HG03432 (cell line): ENCODE data around the gene ZRSR2.

Experiments used
- ATAC-seq: cut with Tn5 transposase; IDR thresholded peaks from one replicate; pipeline ENCODE4 v1.9.1; 2021; ENCODE audit warnings: mild to moderate bottlenecking, moderate library complexity; ENCODE audit not compliant: unreplicated experiment

The ZRSR2 gene

DNA sequence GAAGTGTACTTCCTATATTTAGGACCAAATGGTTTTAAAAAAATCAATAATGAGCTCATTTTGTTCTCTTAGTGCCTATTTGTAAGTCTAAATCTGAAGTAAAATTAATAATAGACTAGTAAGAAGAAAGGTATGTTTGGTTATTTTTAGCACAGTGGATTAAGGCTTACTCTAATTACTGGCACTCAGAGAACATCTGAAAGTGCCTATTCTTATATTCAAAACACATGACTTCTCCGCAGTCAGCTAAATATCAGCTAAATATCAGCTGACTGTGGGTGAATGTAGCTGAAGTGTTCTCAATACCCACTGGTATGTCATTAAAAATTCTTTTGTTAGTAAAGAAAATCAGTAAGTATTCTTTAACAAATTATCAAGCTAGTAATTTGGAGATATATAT lies 58.3 kb downstream of the ZRSR2 start:
- no peak for ATAC-seq

DNA sequence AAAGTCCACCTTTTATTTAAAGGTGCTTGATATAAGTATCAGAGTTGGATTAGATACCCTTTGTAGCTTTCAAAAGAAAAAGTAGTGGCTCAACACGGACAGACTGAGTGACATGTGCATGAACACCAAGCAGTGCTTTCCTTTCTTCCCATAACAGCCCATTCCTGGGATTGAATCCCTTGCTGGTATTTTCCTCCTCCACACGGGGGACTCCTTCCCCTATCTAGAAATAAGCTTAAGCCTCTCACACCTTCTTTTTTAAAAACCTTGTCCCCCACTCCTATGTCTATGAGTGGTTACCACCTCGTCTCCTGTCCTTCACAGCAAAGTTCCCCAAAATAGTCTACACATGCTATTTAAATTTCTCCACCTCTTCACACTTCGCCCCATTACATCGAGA lies 59.3 kb downstream of the ZRSR2 start:
- no peak for ATAC-seq

DNA sequence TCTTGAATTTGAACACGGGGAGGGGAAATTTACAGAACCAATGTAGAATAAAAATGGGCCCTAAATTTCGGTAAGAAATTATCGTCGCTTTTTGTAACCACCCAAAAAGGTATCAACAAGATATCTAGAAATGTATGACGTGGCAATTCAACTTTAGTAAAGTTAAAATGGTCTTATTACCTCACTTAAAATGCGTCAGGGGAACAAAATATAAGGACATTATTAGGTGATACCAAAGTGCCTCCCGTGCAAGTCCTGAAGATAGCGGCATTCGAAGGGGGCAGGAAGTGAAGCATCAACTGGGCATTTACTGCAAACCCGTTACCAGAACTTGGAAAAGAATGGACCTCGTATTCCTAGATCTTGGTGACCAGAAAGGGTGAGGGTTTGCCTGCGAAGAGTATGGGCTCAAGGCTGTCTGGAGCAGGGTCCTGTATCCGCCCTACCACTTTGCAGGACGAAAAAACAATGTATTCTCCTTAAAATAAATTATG lies 63.3 kb downstream of the ZRSR2 start:
- no peak for ATAC-seq

DNA sequence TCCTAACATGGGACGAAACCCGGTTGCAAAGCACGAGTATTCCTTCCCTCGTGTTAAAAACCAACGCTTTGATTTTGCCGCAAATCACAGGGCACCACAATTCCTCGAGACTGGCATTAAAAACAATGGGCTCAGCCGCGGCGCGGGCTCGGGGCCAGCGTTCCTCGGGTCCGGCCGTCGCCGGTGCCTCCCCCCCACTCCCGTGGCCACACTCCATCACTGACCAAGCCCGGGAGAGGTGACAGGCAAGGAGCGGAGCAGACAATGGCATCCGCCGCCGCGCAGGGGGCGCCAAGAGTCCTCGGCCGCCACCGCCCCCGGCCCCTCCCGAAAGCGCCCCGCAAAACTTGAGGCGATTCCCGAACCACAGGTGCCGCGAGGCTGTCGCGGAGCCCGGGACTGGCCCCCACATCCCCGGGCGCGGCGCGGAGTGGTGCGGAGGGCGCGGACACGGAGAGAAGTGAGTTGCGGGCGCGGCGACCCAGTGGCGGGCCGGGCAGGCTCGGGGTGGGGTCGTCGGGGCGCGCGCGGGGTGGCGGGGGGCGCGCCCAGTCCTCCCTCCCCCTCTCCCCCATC lies 63.9 kb downstream of the ZRSR2 start:
- ATAC-seq: peak; percentile 45

DNA sequence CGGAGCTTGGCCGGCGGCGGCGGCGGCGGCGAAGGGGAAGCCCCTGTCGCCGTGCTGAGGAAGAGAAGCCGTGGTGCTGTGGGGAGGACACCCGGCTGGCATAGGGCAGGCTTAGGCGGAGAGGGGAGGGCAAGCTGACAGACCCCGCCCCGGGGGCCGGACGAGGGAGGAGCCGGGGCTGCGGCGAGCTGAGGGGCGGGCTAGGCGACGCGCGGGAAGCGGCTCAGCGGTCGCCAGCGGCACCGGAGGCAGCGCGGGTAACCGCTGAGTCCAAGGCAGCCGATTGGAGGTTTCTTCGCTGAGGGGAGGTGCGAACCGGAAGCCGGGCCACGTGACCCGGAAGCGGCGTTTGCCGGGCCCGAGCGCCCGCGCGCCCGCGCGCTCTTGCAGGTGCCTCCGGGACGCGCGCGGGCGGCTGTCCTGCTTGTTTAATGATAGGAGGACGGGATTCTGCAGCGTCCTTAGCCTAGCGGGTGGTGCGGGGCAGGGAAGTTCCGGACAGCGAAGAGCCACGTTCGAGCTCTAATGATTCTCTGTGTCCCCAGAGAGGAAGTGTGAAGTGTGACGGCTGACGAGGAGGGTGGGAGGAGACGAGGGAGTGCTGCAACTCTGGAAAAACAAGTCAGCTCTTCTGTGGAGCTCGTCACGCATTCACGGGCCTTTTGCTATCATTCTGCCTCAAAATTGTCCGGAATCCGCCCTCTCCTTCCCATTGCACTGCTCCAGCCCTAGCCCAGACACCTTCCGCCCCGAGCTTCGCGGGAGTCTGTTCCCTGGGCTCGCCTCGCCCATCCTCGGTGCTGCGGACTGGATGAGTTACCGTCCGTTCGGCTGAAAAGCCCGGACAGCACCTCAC lies 64.7 kb downstream of the ZRSR2 start, which contains the start of gene AP1S2:
Gene AP1S2, minus strand, starts transcription at position 102 of the 856 bp plus-strand sequence. CDS start 2,289 bp downstream, outside the sequence.
- ATAC-seq: peak; percentile 94

DNA sequence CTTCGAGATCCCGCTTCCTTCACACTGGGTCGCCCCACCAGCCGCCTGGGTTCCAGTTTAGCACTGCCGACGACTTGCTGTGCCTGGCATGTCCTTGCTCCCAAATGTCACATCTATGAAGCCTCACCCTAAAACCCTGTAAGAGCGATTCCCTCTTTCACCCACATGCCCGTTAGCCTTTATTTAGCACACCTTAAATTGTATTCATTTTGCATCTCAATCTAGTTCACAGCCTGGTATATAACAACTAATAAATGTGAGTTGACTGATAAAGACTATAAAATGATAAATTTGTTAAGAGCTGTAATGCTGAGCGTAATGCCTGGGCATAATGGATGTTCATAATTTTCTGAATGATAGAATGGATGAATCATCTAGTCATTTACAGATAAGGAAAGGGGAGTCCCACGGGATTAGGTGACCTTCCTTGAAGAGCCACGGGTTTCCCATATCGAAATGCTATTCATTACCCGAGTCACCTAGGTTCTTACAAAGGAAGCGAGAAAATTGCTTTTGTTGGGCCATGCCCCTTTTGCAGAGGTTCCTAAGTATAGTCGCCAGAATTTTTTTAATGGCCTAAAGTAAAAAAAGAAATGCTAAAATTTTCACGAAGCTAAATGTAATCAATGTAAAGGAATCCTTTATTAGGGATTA lies 65.4 kb downstream of the ZRSR2 start:
- no peak for ATAC-seq

DNA sequence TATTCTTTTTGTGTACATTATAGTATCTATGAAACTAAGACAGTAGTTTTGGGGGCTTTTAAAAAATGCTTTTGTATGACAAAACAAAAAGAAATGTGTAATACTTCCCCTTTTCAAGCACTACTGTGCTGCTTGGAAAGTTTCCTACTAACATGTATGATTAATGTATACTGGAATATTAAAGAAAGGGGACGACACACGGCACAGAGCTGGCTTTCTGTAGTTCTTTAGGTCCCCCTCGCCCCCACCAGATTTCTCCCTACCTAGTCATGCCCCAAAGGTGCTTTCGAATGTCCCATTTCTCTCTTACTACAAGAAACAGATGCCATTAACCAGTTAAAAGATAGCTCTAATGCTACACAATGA lies 65.9 kb downstream of the ZRSR2 start:
- ATAC-seq: no peak

DNA sequence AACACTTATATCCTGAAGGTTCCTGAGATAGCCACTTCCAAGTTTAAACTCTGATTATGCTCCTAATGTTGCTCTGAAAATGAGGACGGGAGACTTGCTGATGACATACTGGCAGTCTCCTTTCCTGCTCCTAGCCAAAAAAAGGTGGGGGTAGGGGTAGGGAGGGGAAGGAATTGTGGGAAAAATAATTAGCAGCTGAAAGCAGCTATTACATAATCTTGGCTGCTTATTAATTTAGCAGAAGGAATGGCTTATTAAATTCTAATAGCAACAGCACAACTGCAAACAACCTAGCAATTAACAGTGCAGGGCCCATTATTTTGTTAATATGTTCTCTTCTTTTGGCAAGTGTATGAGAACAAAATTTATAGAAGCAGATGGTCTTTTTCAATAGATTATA lies 66.4 kb downstream of the ZRSR2 start:
- ATAC-seq: no peak

DNA sequence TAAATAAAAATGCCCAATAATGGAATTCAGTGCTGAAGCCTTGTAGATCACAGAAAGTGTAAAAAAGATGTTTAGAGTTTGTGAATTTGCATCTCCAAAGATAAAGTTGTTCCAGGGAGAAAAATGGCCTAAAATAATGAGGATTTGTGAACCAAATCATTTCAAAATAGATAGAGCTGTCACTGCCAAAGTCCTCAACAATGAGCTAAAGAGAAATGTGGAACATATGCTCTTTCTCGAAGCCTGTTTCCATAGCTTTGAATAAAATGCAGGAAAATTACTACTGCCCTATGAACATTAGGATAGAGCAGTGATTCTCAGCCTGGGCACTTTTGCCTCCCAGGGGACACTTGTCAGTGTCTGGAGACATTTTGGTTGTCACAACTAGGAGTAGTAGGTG lies 67.8 kb downstream of the ZRSR2 start:
- ATAC-seq: no peak

DNA sequence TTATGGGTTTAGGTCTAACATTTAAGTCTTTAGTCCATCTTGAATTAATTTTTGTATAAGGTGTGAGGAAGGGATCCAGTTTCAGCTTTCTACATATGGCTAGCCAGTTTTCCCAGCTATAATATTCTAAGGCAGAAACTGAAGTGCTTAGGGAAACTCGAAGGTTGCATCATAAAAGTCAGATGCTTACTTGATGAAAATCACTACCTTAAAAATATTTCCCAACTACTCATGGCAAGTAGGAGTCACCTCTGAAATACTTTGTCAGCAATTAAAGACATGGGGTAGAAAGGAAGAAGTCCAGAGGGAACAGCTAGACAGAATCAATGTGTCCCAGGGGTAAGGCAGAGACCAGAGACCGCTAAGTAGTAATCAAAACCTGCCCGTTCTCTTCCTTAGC lies 70.6 kb downstream of the ZRSR2 start:
- ATAC-seq: no peak

DNA sequence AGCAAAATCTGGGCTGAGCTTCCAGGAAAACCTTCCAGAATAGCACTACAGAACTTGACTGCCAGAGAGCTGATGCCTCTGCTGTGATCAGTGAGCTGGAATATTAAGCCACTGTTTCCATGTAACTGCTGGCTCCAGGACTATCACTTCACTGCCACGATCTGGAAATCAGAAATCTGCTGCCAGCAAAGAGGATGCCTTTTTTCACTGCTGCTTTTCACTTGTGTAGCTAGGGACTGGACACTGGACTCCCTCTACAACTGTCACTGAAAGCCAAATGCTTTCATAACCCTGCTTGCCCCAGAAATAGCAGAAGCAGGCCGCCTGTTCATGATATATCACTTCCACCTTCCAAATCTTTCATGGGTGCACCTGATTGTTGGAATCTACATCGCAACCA lies 73.7 kb downstream of the ZRSR2 start:
- ATAC-seq: no peak

DNA sequence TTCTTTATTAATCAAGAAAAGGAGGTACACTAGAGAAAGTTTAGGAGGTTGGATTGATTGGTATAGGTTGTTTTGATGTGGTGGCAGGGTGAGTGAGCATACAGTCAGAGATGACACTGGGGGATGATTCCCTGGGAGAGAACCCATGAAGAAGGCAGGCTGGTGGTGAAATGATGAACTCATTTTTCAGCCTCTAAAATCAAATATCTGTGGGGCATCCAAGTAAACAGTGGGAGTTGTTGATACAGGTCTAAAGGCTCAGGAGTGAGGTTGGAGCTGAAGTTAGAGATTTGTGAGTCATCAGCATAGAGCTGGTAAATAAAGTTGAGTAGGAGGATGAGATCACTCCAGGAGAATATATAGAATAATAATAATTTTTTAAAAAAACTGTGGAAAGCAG lies 74.3 kb downstream of the ZRSR2 start:
- ATAC-seq: no peak

DNA sequence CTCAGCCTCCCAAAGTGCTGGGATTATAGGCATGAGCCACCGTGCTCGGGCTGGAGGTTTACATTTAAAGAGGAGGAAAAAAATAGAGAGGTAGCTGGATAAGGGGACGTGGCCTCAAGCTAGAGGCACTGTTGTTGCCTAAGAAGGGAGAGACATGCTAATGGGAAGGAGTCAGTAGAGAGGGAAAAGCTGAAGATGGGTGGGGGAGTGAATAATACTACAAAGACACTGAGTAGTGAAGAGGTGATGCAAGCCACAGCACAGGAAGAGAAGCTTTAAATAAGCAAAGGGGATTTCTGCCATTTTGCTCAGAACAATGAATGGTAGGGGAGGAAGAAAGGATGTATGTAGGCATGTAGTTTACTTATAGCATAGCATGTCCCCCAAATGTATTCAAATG lies 75.9 kb downstream of the ZRSR2 start:
- no peak for ATAC-seq

DNA sequence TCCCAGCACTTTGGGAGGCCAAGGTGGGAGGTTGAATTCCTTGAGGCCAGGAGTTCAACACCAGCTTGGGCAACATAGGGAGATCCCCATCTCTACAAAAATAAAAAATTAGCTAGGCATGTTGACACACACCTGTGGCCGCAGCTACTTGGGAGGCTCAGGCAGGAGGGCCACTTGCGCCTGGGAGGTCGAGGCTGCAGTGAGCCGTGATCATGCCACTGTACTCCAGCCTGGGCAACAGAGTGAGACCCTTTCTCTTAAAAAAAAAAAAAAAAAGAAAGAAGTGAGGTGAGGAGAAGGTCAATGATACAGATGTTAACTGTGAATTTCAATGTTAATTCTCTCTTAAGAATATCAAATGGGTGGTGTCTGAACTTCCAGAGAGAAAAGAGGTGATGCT lies 79.4 kb downstream of the ZRSR2 start:
- no peak for ATAC-seq

DNA sequence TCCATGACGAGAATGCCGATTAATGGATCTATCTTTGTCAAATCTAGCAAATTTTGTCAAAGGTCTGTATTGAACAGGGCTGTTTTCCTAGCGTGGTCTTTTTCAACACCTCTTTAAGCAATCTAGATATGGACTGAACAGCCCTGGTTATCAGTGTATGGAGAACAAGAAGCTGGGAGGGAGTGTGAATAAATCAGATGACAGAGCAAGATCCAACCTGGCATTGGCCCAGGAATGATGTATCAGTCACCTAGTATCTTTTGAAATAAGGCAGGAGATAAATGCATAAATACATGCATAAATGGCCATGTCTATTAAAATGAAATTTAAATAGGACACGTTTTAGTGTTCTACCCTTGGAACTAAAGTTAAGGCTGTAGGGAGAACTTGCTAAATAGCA lies 80.0 kb downstream of the ZRSR2 start:
- no peak for ATAC-seq
